GM18508 (cell line): ENCODE results near the gene UST.

Experiments used
- ATAC-seq: cut with Tn5 transposase; IDR thresholded peaks from one replicate; pipeline ENCODE4 v1.9.1; 2021; ENCODE audit warnings: moderate number of reproducible peaks; ENCODE audit not compliant: insufficient read depth, unreplicated experiment

UST gene

DNA sequence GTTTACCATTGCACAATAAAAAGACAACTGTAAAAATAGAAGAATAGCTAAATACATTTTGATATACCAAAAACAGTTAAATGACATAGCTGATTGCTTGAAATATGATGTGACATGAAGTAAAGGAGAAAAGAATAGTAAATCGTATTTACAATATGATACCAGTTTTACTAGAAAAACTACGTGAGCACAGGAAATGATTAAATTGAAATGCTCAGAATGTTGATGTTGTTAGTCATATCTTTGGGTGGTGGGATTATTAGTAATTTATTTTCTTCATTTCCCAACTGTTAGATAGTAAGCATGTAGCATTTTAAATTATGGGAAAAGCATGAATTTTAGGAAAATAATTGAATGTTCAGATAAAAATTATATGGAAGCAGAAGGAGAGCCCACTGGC, 302.4 kb downstream of the UST start:
- ATAC-seq: no peak

DNA sequence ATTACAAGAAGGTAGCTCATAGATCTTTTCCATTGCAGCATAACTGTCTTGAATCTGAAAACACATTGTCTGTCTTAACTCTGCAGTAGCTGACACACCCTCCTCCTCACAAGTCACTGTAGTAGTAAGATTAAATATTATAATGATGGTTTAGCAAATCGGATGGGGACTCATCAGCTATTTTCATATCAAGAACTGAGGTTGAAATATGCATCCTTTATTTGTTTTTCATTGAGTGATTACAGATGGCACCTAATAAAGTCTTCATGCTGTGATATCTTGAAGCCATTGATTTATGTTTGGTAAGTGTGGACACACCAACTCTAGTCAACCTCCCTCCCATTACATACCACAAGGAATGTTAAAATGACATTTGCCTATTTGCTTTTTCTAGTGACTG, 303.3 kb downstream of the UST start:
- no peak for ATAC-seq

DNA sequence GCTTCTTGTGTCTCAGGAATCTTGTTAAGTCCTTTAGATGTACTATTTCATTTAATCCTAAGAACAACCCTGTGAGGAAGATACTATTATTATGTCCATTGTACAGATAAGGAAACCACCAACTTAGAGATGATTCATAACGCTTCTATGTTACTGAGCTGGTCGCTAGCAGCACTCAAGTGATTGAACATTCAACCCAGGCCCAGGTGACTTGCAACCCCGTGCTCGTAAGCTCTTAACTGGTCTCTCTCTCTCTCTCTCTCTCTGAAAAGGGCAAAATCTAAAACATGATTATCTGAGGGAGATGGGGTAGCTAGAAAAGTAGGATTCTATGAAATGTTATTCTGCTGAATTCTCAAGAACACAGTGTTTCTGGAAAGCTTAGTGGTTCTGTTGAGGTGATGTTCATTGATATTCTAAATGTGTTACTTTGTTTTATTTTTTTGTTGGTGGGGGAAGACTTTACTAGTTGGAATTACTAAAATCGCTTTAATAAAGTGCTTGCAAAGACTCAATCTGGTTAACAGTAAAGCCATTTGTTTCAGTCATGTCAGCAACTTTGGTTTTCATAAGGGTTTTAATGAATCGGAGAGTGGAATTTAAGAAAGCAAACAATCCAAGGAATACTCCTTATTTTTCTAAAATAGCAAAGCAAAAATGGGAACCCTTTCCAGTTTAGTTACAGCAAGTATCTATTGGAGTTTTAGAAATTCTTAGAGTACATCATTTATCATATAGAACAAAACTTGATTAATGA, 305.7 kb downstream of the UST start:
- ATAC-seq: peak; percentile 39

DNA sequence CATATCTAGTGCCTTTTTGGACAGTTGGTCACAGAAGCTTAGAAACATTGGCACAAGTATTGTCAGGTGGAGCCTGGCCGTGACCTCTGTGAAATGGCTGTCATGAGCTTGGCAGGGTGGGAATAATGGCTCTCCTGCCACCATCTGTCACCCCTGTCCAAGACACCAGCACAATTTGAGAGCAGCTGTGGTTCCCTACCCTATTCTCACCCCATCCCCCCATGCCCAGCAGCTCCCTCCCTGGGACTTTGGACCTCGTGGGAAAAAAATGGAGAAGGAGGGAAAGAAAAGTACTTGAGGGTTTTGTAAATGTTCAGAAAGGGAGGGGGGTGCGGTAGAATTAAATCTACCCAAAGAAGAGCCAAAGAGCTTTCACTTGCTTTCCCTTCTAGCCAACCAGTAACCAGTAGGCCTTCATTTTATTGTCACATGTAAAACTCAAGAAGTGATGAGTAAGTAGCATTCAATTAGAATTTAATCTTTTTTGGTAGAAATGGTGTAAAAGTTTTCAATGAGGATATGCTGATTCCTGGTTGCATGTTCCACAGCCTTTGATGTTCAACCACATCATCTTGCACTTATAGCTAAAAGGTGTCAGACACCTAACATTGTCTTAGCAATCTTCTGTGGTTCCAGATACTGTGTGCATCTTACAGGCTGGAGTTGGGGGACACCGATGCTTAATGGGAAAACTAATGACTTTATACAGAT, 307.2 kb downstream of the UST start:
- ATAC-seq: no peak

DNA sequence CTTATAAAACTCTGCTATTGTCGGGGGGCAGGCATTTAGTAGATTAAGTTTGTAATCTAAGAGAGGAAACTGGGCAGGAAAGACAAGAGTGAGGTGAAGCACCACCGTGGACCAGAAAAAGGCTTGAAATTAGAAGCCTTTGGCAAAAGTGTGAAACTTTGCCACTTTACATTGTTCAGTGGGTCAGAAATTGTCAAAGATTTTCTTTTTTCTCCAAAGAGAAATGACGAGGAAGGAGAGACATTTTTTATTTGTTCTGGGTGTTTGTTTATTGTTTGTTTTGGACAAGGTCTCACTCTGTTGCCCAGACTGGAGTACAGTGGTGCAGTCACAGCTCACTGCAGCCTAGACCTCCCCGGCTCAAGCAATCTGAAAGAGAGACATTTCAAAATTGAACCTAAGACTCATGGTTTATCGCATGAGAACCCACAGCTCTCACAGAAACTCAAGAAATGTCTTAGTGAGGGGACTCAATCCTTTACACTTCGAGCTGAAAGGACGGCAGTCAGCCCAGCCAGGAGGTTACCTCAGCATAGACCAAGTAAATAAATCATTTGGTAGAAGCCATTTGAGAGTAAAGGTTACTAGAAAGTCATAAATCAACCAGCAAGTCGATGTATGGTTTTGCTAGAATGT, 307.8 kb downstream of the UST start:
- peak; percentile 55 for ATAC-seq

DNA sequence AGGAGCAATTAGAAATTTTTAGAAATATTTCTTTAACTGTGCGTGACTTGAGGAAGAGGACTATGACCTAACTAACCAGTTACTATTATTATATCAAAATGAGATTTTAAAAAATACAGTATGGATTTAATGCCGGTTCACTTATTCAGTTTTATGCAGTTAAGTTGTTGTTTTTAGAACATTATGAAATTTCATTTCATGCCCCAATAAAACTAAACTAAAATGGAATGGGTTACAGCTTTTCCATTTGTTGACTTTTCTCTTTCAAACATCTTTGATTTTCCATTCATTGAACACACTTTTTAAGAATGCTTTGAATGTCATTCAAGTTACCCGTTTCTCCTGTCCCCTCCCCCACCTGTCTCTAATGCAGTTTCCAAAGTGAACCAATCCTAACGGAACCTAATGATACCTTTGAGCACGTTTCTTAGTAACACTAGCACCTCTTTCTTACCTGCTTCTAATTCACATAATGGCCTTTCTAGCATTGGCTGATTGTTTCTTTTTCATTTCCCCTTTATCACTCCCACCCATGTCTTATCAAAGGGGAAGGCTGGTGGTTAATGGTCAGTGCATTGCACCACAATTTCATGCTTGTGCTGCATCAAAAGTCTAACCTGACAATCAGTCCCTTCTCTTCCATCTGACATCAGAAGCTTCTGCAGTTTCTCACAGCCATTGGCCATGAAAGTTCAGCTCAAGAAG, 308.5 kb downstream of the UST start:
- ATAC-seq: peak; percentile 27

DNA sequence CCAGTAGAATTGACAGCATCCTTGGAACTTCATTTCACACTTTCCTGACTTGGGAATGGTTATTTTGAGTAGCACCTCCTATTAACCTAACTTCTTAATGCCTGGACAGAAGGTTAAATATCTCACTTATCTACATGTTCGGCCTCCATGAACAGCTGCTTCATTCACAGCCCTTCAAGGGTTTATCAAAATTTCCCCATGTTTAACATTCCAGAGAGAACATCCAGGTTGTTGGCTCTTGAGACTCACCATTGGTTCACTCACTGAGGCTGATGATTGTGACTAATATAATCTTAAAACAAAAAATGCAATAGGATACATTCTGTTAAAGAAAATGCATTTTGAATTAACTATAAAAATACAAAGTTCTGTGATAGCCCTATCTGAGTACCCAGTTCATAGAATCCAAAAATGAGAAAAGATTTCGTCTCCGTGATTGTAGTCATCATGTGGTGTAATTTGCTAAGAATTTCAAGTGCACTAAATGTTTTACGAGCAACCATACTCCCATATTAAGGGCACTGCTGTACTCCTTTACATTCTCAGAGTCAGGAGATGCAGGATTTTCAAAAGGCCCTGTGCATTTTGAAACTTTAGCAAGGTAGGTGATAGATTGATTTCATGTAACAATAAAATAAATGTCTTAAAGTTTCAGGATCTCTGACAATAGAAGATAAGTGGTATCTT, 310.1 kb downstream of the UST start:
- ATAC-seq: no peak

DNA sequence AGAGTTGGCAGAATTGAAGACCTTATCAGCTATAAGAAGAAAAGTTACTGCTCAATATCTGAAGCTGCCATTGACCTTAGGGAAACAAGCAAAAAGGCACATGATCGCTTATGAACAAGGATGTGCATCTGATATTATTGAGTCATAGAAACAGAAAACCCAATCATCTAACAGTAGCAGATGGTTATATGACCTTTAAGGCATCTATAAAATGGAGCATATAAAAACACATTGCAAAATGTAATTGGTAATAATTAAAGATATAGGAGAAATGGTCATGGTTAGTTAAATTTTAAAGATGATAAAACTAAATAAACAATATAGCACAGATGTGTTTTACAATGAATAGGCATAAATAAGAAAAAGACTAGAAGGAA, 310.6 kb downstream of the UST start:
- no peak for ATAC-seq

DNA sequence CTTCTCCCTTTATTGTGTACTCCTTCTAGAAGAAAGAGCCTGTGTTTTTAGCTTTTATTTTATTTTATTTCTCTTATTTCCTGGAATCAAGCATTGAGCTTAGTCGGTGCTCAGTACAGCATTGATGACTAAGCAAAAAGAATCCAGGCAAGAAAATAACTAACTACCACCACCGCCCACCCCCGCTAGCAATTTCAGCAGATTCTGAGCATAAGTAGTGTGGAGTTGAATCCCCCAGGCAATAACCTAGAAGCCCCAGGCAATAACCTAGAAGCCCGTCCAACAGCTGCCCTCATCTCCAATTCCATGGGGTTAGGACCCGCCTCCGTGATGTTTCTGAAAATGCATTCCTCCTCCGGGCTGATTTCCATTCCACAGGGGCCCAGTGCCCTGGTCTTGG, 312.7 kb downstream of the UST start:
- ATAC-seq: no peak

DNA sequence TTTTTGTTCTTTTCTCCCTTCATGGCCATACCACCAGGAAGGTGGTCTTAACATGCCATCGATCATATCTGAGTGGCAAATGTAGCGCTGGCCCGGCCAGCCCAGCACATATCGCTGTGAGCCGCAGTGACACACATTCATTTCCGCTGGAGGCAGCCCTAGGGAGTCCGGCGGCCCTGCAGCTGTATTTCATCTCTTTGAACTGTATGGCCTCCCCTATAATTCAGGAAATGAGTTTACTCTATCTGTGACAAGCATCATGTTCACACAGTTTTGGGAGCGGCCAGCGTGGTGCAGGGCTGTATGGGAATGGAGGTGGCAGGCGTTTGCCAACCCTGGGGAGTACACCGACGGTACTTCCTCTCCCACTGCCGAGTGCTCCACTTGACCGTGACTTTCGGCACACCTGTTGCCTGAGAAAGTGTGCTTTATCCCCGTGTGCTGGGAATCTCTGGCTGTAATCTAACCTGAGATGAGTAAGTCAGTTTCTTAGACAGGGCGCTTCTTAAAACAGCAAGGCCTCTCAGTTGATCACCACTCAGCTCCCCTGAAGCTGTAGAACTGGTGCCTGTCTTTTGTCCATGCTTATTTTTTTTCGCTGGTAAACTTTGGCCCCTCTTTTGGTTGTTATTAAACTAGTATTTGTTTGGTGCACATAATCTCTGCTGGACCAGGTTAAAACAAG, 313.6 kb downstream of the UST start:
- ATAC-seq: peak; percentile 68

DNA sequence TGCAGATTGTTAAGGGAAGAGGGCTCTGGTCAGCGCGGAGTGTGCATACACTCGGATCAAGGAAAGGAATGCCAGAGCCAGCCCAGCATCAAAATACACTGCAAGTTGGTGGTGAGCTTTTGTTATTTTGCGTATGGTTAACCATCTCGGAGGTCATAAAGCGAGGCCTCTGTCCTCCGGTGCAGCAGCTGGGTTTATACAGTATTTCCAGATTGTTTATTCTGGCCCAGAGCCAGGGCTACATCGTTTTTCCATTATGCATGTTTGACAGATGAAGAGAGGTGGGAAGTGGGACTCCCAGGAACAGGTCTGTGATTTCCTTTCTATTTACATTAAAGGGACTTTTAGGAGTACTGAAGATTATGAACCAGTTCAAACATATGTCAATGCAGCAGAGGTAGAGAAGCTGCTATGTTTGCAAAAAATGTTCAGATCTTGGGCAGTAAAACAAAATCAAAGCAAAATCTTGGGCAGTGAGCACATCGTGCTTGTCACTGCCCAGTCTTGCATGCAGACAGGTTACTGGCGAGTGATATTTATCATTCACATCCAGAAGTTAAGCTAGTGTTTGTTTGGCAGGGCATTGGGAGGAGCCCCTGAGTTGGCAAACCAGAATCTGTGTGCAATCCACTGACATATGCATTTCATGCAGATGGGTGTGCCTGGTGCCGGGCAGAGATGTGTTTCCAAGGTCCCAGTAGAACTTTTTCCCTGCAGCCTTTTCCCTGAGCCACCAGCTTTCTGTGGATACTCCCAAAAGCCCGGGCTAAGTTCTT, 314.3 kb downstream of the UST start:
- ATAC-seq: no peak

DNA sequence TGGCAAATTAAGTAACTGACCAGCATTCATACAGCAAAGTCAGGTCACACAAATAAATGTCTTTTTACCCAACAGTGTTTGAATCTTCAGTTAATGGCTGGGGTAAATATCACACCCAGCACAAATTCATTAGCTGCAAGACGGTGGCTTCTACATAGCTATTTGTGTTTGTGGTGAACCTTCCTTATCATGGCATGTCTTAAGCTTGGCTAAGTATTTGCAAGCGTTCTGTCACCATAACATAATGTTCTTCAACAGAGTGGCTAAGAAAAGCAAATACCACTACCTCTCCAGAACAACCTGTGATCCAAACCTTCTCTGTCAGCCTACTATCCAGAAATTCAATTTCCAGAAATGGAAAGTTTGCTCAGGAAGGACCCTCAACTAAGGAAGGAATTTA, 315.1 kb downstream of the UST start:
- no peak for ATAC-seq

DNA sequence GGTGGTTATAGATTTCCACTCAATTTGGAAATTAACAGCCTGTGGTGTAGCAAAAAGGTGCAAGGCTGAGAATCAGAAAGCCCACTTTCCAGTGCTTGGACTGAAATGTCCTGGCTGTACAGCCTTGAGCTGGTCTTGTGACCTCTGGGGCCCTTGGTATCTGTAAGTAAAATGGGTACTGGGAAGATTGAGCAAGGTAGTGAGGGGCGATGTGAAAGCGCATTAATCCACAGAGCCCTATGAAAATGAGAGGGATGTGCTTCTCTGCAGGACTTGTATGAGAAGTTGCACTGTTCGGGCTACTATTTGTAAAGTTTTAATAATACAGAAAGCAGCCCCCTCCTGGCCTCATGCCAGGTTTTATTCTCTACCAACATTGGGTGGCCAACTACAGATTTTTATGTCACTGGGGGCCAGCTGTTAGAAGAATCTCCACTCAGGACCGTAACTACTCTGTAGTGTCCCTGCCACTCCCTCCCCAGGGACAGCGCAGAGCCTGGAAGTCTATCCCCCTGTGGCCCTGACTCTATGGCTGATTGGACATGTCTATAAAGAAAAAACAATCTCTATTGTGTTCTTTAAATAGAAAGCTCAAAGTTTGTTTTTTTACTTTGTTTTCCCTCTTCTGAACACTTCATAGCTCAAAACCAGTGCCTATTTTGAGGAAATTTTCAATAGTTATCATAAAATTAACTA, 316.0 kb downstream of the UST start:
- no peak for ATAC-seq

DNA sequence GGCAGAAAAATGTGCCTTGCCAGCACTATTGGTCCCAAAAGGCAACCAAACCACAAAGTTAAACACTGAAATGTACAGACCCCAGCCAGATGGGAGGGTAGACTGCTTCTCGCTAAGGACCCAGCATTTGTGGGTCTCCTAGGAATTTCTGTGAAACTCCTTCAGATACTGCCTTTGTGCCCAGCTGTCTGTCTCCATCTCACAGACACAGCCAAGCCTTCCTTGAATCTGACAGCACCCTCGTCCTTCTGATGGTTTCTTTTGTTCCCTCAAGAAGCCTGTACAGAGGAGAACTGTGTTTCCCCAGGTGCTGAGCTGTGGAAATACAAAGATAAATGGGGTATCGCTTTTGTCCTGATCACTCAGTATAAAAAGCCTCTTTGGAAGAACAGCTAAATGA, 316.6 kb downstream of the UST start:
- no peak for ATAC-seq

DNA sequence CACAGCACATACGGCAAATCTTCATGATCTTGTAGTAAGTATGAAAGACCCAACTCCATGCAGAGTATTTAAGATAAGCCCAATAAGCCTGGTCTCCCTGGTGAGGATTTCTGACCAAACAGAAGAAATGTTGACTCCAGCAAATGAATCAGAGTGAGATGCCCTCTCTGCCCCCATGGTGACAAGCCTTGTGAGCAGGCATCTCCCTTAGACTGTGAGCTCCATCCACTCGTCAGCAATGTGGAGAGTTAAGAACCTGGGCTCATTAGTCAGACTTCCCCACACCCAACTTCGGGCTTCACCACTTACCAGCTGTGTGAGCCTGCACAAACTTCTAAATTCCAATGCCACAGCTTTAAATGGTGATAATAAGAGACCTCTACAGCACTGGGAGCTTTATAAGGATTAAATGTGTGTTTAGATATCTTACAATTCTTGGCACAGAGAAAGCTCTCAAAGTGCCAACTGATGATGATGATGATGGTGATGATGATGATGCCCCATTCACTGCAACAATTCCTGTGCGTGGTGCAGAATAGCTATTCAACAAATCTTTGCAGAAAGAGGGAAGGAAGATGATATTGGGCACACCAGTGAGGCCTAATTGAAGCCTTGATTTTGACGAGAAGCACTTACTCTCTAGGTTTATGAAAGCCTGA, 317.3 kb downstream of the UST start:
- no peak for ATAC-seq

DNA sequence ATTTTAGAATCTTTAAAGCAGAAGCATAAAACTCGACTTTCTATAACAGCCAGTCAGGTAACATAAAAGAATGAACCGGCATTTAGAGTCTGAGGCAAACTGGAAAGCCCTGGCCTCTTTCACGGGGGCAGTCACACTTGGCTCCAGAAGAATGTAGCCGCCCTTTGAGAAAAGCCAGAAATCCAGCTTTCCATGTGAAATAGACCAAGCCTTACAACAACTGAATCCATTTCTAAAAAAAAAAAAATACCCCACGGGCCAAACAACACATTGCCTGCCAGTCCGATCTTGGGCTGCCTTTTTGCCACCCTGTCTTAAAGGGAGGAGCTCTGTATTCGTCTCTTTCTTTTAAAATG, 317.8 kb downstream of the UST start:
- no peak for ATAC-seq

DNA sequence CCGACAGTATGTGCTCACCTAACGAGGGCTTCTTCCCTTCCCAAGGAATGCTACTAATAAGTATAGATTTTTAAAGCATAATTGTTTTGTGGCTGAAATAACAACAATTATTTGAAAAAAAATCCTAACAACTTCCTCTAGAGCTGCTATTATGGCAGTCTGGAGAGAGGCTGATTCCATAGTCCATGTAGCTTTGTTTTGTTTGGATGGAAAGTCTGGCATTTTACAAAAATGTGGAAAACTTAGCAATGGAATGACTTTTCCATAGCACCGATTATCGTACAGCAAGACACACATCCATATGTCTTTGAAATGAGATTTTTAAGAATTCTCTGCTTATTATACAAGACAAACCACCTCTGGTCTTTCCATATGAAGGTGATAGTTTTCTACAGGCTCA, 318.3 kb downstream of the UST start:
- ATAC-seq: no peak
